Right forelimb (tissue), 1 donor: ENCODE measurements around the gene DNAJC5G.
"Not testable (repeated sequence)": the region's sequence is repeated elsewhere in the genome, so short reads cannot be mapped to it uniquely, and the experiment has no call there.

Experiments used
- DNase-seq: peaks from one replicate; pipeline ENCODE4 v3.0.0-alpha.2; 2018

The DNAJC5G gene

GRCh38 chr2:27255187-27255586 lies 20.0 kb upstream of the DNAJC5G start:
- DNase-seq = no peak

GRCh38 chr2:27255660-27256059 lies 19.6 kb upstream of the DNAJC5G start:
- DNase-seq = no peak

- no peak for DNase-seq
These were observed 18.3 kb upstream of the DNAJC5G start for GRCh38 chr2:27256855-27257454.

GRCh38 chr2:27258051-27258450 lies 17.2 kb upstream of the DNAJC5G start:
- DNase-seq = no peak

GRCh38 chr2:27261241-27261925 lies 13.8 kb upstream of the DNAJC5G start:
- DNase-seq = no peak

GRCh38 chr2:27261926-27262298 lies 13.3 kb upstream of the DNAJC5G start:
- no peak for DNase-seq

- DNase-seq = peak; percentile 64
These were observed 12.6 kb upstream of the DNAJC5G start, which contains the start of gene SLC30A3 for GRCh38 chr2:27262379-27263286. Gene SLC30A3 (minus strand): TSS chr2:27263047. CDS start chr2:27262906, 141 bp downstream.

GRCh38 chr2:27263287-27264252 lies 11.7 kb upstream of the DNAJC5G start:
- no peak for DNase-seq

GRCh38 chr2:27264253-27264752 lies 10.9 kb upstream of the DNAJC5G start:
- no peak for DNase-seq

GRCh38 chr2:27264753-27265535 lies 10.3 kb upstream of the DNAJC5G start:
- peak; percentile 67 for DNase-seq

GRCh38 chr2:27265536-27265870 lies 9.7 kb upstream of the DNAJC5G start:
- DNase-seq = no peak

- not testable (repeated sequence) for DNase-seq
These were observed 6.9 kb upstream of the DNAJC5G start for GRCh38 chr2:27268296-27268695.

- no peak for DNase-seq
These were observed 5.1 kb upstream of the DNAJC5G start for GRCh38 chr2:27270131-27270530.

GRCh38 chr2:27270670-27271069 lies 4.6 kb upstream of the DNAJC5G start:
- no peak for DNase-seq

GRCh38 chr2:27271631-27272340 lies 3.4 kb upstream of the DNAJC5G start:
- no peak for DNase-seq

- not testable (repeated sequence) for DNase-seq
These were observed 2.4 kb upstream of the DNAJC5G start for GRCh38 chr2:27272537-27273522.

- DNase-seq = no peak
These were observed 2.8 kb downstream of the DNAJC5G start for GRCh38 chr2:27278010-27278409.

- DNase-seq = no peak
These were observed 5.6 kb downstream of the DNAJC5G start for GRCh38 chr2:27280826-27281225.

GRCh38 chr2:27281442-27281841 lies 6.2 kb downstream of the DNAJC5G start:
- DNase-seq = no peak
